ENCODE results near the gene CDR2.

The CDR2 gene

GRCh38 chr16:22359679-22360078 lies 14.7 kb downstream of the CDR2 start:
- TF ChIP-seq CTCF (IDR thresholded peaks at IDR 0.05; ENCODE audit: insufficient read depth, missing control alignments) = no peak
- FAIRE-seq (no peak), DNase-seq (ENCODE audit: insufficient read length, low spot score) (no peak)

- no peak for TF ChIP-seq CTCF (IDR thresholded peaks at IDR 0.05; ENCODE audit: insufficient read depth, missing control alignments)
- DNase-seq (ENCODE audit: insufficient read length, low spot score) (no peak), FAIRE-seq (no peak)
These were observed 16.4 kb downstream of the CDR2 start for GRCh38 chr16:22358000-22358399.

- FAIRE-seq (no peak), DNase-seq (ENCODE audit: insufficient read length, low spot score) (no peak)
These were observed 16.8 kb downstream of the CDR2 start for GRCh38 chr16:22357635-22357971.

GRCh38 chr16:22356930-22357634 lies 17.3 kb downstream of the CDR2 start:
- no peak for FAIRE-seq

More at GRCh38 chr16:22357635-22357971, 16.8 kb downstream of the CDR2 start:
- no peak for TF ChIP-seq CTCF (IDR thresholded peaks at IDR 0.05; ENCODE audit: insufficient read depth, missing control alignments)

GRCh38 chr16:22355487-22355908 lies 18.9 kb downstream of the CDR2 start:
- no peak for TF ChIP-seq CTCF (IDR thresholded peaks at IDR 0.05; ENCODE audit: insufficient read depth, missing control alignments)
- DNase-seq (ENCODE audit: insufficient read length, low spot score) = no peak
- no peak for FAIRE-seq

More at GRCh38 chr16:22356930-22357634, 17.3 kb downstream of the CDR2 start:
- no peak for DNase-seq (ENCODE audit: insufficient read length, low spot score)
- TF ChIP-seq CTCF (IDR thresholded peaks at IDR 0.05; ENCODE audit: insufficient read depth, missing control alignments) = no peak

GRCh38 chr16:22353933-22354541 lies 20.4 kb downstream of the CDR2 start:
- no peak for DNase-seq (ENCODE audit: insufficient read length, low spot score)
- TF ChIP-seq CTCF (IDR thresholded peaks at IDR 0.05; ENCODE audit: insufficient read depth, missing control alignments) = no peak
- no peak for FAIRE-seq

Data from D721Med (cell line).